Suprapubic skin (tissue), 4 donors: ENCODE results near the gene ZNF384. TPM values are rescaled to one million over a fixed set of nuclear protein-coding genes. Genes with fewer than 3 reads are reported as not detected.
A peak's percentile ranks its signal among the peaks of the same experiment; 100 is the strongest.

Source experiments
- DNase-seq, 2 donors: peaks; one replicate each; pipeline ENCODE4 v3.0.0-alpha.2; 2019; ENCODE audit warnings: low spot score in 2 of 2
- H3K27ac ChIP-seq: fragments of 200-600 bp; sonication (generic); one replicate; pipeline ENCODE4 v1.5.1; 2019
- H3K27me3 ChIP-seq: fragments of 200-600 bp; sonication (generic); one replicate; pipeline ENCODE4 v1.5.1; 2019
- H3K36me3 ChIP-seq: fragments of 200-600 bp; sonication (generic); one replicate; pipeline ENCODE4 v1.5.1; 2019
- H3K4me1 ChIP-seq: fragments of 200-600 bp; sonication (generic); one replicate; pipeline ENCODE4 v1.5.1; 2019
- H3K4me3 ChIP-seq: fragments of 200-600 bp; sonication (generic); one replicate; pipeline ENCODE4 v1.5.1; 2019; ENCODE audit warnings: mild to moderate bottlenecking
- H3K9me3 ChIP-seq: fragments of 200-600 bp; sonication (generic); one replicate; pipeline ENCODE4 v1.5.1; 2019
- CTCF ChIP-seq, 2 donors: fragments of 200-600 bp in 1 of 2; fragments of 450-650 bp in 1 of 2; sonication (generic) in 1 of 2; IDR thresholded peaks; one replicate each; pipeline ENCODE4 v1.5.1; 2016 to 2019; ENCODE audit warnings: antibody characterized with exemption in 2 of 2, mild to moderate bottlenecking in 1 of 2, moderate library complexity in 1 of 2
- EP300 ChIP-seq: sonication (generic); formaldehyde crosslinking; IDR thresholded peaks from one replicate; pipeline ENCODE4 v1.6.1; 2017; ENCODE audit warnings: antibody characterized with exemption
- POLR2A ChIP-seq, 2 donors: fragments of 450-650 bp; IDR thresholded peaks; one replicate each; pipeline ENCODE4 v1.6.1; 2017; ENCODE audit warnings: antibody characterized with exemption in 2 of 2, mild to moderate bottlenecking in 2 of 2, moderate library complexity in 2 of 2
- POLR2AphosphoS5 ChIP-seq, 3 donors: sonication (generic); formaldehyde crosslinking; IDR thresholded peaks; one replicate each; pipeline ENCODE4 v1.6.1; 2017; ENCODE audit warnings: antibody characterized with exemption in 3 of 3
- WGBS: methylation state at CpG from one replicate; pipeline ENCODE4 v1.1.5; 2018; 5-methylcytosine and 5-hydroxymethylcytosine counted together
- total RNA-seq, 4 donors: library from RNA; depleted of rRNA; stranded (reverse); fragments of >200 nt; gene quantifications; one replicate each; pipeline ENCODE4 v1.1.0, GENCODE V29; 2016

Gene ZNF384
- total RNA-seq, 4 donors from 2014 or later, result 34.5 to 72.0 (median 42.2) TPM

DNA sequence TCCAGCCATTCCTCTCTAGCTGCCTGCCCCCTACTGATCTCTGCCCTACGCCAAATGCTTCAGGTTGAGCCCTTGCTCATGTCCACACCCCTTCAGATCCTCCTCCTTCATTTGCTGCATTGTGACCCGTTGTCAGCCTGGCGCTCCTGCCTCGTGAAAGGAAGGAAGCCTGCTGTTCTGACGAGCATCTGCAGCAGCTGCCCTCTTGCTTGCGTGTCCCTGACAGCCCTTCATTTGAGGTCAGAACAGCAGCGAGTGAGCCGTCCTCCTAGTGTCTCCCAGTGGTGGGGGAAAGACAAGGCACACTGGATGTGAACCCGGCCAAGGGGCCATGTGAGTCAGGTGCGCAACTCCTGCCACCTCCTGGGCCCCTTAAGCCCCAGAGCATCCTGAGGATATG lies 14.5 kb upstream of the ZNF384 start:
- Histone ChIP-seq H3K4me3 (no peak overlapping the region), H3K27me3 (peaks cover 94% of the 10 kb centered on the region), H3K27ac (no peak overlapping the region), H3K9me3 (no peaks in the 10 kb centered on the region), H3K4me1 (peaks cover 16% of the 10 kb centered on the region), H3K36me3 (no peaks in the 10 kb centered on the region)
- WGBS, result 14% methylated on average over 10 of the region's 10 CpGs
- TF ChIP-seq POLR2AphosphoS5 (IDR thresholded peaks at IDR 0.05) (no peak), POLR2A (IDR thresholded peaks at IDR 0.05) (no peak), CTCF (IDR thresholded peaks at IDR 0.05) (no peak), EP300 (no peak)
- no peak for DNase-seq

- no peak overlapping the region for H3K27ac ChIP-seq
- 30% methylated on average over 13 of the region's 13 CpGs for WGBS
- peaks cover 16% of the 10 kb centered on the region for H3K4me1 ChIP-seq
- DNase-seq, result no peak
- H3K27me3 ChIP-seq, result peaks cover 99% of the 10 kb centered on the region
- TF ChIP-seq EP300 (no peak), CTCF (IDR thresholded peaks at IDR 0.05) (no peak), POLR2A (IDR thresholded peaks at IDR 0.05) (no peak), POLR2AphosphoS5 (IDR thresholded peaks at IDR 0.05) (no peak)
- peak overlapping the region; percentile 45 for H3K4me3 ChIP-seq
- H3K36me3 ChIP-seq, result no peaks in the 10 kb centered on the region
- H3K9me3 ChIP-seq, result no peaks in the 10 kb centered on the region
These were observed 12.0 kb upstream of the ZNF384 start for GRCh38 chr12:6701078-6701768.

DNA sequence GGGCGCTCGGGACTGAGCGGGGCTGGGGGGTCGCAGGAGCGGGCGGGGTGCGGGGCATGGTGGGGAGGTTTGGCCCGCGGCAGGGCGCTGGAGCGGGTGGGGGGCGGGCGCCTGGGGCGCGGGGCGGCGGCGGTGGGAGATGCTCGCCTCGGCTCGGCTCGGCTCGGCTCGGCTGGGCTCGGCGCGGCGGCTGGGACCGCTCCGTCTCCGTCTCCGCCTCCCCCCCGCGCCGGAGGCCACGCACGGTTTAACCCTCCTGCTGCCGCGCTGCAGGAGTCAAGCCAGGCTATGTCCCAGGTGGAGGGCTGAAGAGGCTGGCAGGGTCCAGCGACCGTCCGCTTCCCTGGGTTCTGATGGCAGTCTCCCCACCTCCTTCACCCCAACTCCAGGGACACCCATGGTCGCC lies 11.5 kb upstream of the ZNF384 start, which contains the start of gene PIANP:
Gene PIANP (minus strand): TSS at position 170 of the 406 bp plus-strand sequence. CDS start 2,754 bp downstream, outside the sequence.
- Histone ChIP-seq H3K4me3 (peak within 1 kb of the TSS; percentile 45), H3K27me3 (peaks cover 94% of the 10 kb centered on the region), H3K9me3 (no peaks in the 10 kb centered on the region), H3K27ac (no peak within 1 kb of the TSS), H3K4me1 (peaks cover 16% of the 10 kb centered on the region), H3K36me3 (no peaks in the 10 kb centered on the region)
- WGBS, result 0% methylated on average over 9 of the region's 43 CpGs
- TF ChIP-seq POLR2AphosphoS5 (IDR thresholded peaks at IDR 0.05) (no peak), CTCF (IDR thresholded peaks at IDR 0.05) (no peak), EP300 (no peak), POLR2A (IDR thresholded peaks at IDR 0.05) (no peak)
- no peak for DNase-seq

DNA sequence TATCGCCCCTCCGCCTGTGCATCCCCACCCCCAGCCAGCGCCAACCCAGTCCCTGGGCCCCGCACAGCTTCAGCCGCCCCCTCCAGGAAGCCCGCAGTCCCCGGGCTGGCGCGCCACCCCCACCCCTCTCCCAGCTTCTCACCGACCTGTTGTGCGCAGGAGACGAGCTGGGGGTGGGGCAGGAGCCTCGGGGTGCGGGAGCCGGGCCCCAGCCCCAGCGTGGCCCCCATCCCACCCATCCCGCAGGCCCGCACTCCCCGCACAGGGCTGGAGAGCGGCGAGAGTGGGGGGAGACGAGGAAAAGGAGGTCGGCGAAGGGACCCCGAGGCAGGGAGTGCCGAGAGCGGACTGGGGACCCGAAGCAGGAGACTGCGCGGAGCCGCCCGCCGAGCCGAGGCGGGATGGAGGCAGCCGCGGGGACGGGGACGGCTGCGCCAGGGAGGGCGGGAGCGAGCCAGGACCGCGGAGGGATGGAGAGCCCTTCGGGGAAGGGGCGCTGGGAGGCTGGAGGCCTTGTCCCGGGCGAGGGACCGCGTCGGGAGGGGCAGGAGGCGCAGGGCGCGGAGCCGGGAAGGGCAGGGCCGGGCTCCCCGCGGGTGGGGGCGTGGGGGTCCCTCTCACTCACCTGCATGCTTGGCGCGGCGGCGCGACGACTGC lies 10.9 kb upstream of the ZNF384 start:
- WGBS, result under 1% methylated on average over 28 of the region's 65 CpGs

More for the DNA sequence above, 10.9 kb upstream of the ZNF384 start:
- no peak for DNase-seq
- Histone ChIP-seq H3K27ac (no peak overlapping the region), H3K27me3 (peaks cover 94% of the 10 kb centered on the region), H3K4me3 (peak overlapping the region; percentile 45), H3K9me3 (no peaks in the 10 kb centered on the region), H3K36me3 (no peaks in the 10 kb centered on the region), H3K4me1 (peaks cover 16% of the 10 kb centered on the region)
- TF ChIP-seq POLR2AphosphoS5 (IDR thresholded peaks at IDR 0.05) (no peak), POLR2A (IDR thresholded peaks at IDR 0.05) (no peak), CTCF (IDR thresholded peaks at IDR 0.05) (no peak)
